Coronary artery (tissue), 2 donors: Measurements from ENCODE around the gene USP35.

Experiments used
- DNase-seq: peaks from one replicate; pipeline ENCODE4 v3.0.0-alpha.2; 2017; ENCODE audit warnings: low spot score
- H3K27ac ChIP-seq, 2 donors: fragments of 200-600 bp; sonication (generic); one replicate each; pipeline ENCODE4 v1.5.1; 2016 to 2019
- H3K4me3 ChIP-seq: fragments of 200-600 bp; sonication (generic); 2 replicates; pipeline ENCODE4 v1.5.1; 2016; ENCODE audit warnings: mild to moderate bottlenecking, moderate library complexity
- TF ChIP-seq, protein P1 (sequence below): fragments of 200-600 bp; sonication (generic); IDR thresholded peaks from one replicate; pipeline ENCODE4 v1.5.1; 2019; ENCODE audit warnings: antibody characterized with exemption

Gene USP35

DNA sequence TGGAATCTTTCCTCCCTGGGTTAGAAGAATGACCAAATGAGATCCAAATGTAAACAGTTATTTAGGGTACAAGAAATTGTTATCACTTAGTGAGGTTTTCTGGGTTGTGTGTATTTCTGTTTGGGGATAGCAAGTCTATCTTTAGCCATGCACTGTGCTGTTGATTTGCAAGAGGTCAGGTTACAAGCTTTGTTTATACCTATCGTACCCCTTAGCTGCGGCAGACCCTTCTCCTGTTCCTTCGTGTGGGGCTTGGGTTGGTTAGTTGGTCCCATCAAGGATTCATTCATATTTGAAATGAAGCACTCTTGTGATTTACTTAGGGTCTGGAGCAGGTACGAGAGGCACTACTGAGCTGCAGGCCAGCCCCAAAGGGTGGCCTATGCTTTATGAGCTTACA, 72.6 kb downstream of the USP35 start:
- Histone ChIP-seq H3K27ac (peak overlapping the region in 1 of 2 donors; percentile 5), H3K4me3 (no peak overlapping the region)
- DNase-seq, result no peak
- TF ChIP-seq, protein P1, sequence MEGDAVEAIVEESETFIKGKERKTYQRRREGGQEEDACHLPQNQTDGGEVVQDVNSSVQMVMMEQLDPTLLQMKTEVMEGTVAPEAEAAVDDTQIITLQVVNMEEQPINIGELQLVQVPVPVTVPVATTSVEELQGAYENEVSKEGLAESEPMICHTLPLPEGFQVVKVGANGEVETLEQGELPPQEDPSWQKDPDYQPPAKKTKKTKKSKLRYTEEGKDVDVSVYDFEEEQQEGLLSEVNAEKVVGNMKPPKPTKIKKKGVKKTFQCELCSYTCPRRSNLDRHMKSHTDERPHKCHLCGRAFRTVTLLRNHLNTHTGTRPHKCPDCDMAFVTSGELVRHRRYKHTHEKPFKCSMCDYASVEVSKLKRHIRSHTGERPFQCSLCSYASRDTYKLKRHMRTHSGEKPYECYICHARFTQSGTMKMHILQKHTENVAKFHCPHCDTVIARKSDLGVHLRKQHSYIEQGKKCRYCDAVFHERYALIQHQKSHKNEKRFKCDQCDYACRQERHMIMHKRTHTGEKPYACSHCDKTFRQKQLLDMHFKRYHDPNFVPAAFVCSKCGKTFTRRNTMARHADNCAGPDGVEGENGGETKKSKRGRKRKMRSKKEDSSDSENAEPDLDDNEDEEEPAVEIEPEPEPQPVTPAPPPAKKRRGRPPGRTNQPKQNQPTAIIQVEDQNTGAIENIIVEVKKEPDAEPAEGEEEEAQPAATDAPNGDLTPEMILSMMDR, result no peak

GRCh38 chr11:78261828-78262227, 73.1 kb downstream of the USP35 start:
- TF ChIP-seq, protein P1, result no peak
- no peak for DNase-seq
- peak overlapping the region in 1 of 2 donors; percentile 5 for H3K27ac ChIP-seq
- H3K4me3 ChIP-seq, result no peak overlapping the region

DNA sequence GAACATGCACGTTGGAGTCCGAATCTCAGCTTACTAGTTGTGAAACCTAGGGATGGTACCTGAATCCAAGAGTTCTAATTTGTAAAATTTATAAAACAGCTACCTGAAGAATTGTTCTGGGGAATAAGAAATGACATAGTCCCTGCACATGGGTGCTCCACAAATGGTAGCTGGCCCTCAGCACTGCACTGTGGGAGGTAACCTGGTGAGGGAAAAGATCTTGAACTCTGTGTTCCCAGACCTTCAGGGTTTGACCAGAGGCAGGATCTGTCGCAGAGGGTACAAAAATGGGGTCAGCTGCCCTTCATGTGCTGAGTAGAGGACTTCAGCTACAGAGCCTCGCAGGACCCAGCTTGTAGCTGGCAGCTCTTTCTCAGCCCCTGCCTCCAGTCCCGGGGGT, 73.5 kb downstream of the USP35 start:
- Histone ChIP-seq H3K27ac (peak overlapping the region in 1 of 2 donors; percentile 41), H3K4me3 (no peak overlapping the region)
- DNase-seq, result no peak
- TF ChIP-seq, protein P1, result no peak

GRCh38 chr11:78262691-78263090, 74.0 kb downstream of the USP35 start:
- no peak overlapping the region for H3K27ac ChIP-seq
- TF ChIP-seq, protein P1, result no peak
- no peak overlapping the region for H3K4me3 ChIP-seq
- DNase-seq, result no peak
